AG20443 (cell line): ENCODE data around the gene MYO15B.

Experiments used
- DNase-seq: peaks from one replicate; pipeline ENCODE4 v3.0.0; 2012; ENCODE audit warnings: low spot score, mixed read lengths

The MYO15B gene

DNA sequence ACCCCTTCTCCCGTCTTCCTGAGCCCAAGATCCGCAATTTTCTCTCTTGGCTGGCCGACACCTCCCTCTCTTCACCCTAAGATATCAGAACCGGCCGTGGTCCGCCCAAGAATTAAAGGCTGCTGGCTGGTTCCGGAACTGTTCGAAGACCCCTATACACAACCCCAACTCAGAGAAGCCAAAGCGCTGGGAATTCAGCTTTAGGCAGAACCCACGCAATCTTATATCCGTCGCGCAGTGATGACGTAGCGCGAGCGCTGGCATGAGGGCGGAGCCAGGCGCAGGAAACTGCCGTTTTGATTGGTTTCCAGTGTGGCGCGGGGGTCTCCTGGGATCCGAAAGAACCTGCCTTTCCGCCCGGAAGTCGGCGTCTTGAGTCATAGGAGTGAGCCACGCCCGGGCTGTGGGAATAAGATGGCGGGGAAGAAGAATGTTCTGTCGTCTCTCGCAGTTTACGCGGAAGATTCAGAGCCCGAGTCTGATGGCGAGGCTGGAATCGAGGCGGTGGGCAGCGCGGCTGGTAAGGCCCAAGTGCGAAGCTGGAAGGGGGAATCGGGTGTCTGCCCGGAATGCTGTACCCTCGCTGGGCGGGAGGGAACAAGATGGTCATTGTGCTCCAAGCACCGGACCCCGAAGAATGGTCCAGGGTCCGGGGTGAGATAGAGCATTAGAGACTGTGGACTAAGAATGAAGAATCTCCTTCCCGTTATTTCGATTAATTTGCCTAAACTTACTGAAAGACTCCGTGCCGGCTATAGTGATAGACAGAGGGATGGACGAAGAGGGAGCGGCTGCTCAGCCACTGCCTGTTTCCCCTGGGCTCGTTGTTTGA, 79.6 kb downstream of the MYO15B start, which contains the start of the genes RECQL5 and SAP30BP:
TSS of gene RECQL5 (minus strand) at position 196 of the 832 bp plus-strand sequence. CDS start 597 bp downstream, outside the sequence.
TSS of gene SAP30BP (plus strand) at position 380 of the 832 bp plus-strand sequence. CDS start at position 415, 35 bp downstream.
- DNase-seq: peak; percentile 98

DNA sequence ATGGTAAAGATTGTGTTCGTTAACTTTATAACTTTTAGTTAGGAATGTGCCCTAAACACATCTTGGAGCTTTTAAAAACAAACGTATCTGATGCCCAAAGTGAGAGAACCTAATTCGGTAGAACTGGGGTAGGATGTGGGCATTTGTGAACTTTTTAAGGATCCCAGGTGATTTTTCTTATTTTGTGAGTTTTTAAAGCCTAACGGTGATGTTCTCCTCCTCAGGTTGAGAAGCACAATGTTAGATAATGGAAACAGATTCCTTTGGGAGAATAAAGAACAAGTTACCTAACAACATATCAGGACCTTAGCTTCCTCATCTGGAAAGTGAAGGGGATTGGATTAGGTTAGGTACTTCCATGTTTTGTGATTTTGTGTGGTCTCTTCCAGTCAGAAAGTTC, 80.2 kb downstream of the MYO15B start:
- DNase-seq: no peak

DNA sequence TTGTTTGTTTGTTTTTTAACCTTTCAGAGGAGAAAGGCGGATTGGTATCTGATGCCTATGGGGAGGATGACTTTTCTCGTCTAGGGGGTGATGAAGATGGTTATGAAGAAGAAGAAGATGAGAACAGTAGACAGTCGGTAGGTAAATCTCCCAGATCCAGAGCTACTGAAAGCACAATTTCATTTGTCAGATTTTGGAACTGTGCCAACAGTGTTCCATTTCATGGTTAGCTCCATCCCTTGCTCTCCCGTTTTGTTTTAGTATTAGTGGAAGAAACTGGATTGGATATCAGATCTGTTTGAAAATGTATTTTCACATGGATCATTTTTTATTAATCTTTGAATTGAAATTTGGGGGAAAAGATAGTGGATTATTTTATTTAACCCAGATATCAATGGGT, 80.9 kb downstream of the MYO15B start:
- DNase-seq: no peak

DNA sequence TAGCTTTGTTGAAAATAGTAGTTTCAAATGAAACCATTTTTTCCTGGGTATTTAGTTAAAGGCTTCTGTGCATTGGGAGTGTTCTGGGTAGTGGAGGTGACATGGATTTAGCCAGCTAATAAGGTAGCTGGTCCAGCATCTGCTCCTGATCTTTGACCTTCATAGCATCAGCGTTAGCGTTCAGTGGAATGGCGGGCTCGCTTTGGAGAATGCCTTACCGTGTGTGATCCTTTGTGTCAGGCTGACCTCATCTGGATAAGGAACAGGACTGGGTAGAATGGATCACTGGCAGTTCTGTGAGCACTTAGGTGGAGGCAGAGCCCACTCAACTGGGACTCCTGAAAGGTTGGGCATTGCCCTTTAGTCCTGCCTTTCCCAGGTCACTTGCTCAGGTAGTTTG, 83.3 kb downstream of the MYO15B start:
- DNase-seq: no peak

DNA sequence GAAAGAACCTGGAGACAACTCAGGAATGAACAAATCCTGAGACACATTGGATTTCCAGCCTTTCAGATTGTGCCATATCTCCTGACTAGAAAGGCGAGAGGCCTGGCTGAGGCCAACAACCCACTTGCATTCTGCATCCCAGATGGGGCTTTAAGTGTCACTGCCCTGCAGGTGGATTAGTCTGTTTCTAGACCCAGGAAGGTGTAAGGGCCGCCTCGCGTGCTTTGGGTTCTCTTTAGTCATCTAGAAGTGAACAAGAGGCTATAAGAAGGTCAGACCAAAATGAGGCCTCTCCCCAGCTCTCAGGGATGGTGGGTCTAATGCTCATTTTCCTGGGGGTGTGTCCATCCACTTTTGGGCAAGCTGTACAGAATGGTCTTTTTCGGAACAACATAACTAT, 84.4 kb downstream of the MYO15B start:
- DNase-seq: no peak

DNA sequence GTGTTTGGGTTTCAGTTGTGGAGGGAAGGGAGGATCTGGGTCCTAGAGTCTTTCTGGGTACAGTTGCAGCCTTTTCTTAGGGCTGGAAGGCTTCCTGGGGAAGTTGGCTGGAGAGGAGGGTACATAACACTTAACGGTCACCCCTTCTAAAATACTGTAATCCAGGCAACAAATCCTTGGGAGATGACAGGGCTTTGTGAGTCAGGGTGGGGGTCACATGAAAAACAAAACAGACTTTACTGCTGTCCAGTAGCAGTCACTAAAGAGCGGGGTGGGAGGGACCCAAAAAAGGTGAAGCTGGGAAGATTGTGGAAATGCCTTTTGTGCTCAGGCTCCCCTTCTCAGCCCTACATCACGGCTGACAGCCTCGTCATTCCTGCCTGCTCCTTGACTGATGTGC, 85.9 kb downstream of the MYO15B start:
- DNase-seq: no peak
